CD4-positive, alpha-beta T cell treated with Interleukin-1 beta for 1 hour (primary cell): ENCODE results near the gene KLK8.
A peak's percentile ranks its signal among the peaks of the same experiment; 100 is the strongest.
"Not testable (repeated sequence)": the region's sequence is repeated elsewhere in the genome, so short reads cannot be mapped to it uniquely, and the experiment has no call there.

ENCODE experiments used
- DNase-seq, 2 donors: peaks; one replicate each; pipeline ENCODE4 v3.0.0-alpha.2; 2020 to 2022

Gene KLK8

DNA sequence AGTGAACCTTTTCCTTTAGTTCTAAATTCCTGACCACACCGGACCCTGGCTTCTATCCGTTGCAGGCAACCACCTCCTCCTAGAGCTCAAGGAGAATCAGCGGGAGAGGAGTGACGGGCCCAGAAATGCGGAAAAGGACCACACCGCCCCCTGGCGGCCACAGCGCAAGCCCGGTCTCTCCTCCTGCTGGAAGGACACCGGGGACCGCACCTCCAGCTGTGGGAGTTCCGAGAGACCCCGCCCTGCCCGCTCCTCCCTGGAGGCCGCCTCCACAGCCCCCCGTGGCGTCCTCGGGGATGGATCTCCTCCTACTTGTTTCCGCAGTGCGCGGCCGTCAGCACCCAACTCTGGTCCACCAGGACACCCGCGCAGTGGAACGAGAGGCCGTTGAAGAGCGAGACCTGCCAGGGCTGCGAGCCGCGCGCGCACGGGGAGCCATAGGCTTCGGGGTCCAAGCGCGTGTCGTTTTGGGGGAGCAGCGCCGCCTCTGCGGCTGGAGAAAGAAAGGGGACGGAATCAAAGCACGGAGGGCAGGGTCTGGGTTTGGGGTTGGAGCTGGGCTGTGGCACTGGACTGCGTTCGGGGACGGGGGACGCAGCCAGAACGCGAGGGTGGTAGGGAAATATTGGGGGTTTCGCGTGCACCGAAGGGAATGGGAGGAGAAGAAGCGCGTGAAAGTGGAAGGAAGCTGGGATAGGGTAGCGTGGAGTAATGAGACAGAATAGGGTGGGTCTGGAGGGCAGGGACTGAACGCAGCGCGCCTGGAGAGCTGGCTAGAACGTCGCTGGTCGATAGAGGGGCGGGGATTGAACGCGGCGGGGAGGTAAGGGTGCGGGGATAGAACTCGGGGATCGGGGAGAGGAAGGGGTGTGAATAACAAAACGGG is 15.6 kb upstream of the KLK8 start:
- peak; percentile 23 to 49 for DNase-seq

DNA sequence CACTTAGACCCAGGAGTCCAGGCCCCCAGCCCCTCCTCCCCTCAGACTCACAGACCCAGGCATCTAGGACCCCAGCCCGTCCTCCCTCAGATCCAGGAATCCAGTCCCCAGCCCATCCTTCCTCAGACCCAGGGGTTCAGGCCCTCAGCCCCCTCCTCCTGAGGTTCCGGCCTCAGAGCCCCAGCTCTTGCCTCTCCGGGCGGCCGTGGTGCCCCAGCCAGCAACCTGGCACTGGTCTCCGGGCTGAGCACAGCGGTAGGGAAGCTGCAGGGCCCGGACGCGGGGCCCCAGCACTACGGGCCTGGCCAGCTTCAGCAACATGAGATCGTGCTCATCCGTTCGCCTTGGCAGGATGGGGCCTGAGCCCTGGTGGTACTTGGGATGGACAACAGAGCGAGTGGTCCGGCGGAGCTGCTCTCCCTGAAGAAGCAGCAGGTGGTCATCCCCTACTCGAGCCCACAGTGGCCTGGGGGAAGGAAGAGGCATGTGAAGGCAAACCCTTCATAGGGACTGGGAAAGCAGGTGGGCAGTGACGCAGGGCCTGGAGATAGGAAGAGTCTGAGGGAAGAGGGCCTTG is 14.4 kb upstream of the KLK8 start:
- no peak for DNase-seq

DNA sequence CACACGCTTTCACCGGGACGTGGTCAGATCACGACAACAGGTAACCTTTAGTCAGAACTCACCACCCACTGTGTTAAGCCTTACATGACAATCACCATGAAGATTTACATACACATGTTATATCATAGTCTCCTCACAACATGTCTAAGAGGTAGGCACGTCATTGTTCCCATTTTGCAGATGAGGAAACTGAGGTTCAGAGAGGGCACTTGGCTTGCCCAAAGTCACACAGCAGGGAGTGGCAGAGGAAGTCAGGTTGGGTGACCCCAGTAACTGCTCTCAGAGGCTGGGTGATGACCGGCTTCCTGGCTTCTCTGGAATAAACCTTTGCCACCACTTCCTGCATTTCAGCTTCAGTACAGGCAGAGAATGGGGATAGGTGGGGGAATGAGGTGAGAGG is 12.8 kb upstream of the KLK8 start:
- DNase-seq = no peak

DNA sequence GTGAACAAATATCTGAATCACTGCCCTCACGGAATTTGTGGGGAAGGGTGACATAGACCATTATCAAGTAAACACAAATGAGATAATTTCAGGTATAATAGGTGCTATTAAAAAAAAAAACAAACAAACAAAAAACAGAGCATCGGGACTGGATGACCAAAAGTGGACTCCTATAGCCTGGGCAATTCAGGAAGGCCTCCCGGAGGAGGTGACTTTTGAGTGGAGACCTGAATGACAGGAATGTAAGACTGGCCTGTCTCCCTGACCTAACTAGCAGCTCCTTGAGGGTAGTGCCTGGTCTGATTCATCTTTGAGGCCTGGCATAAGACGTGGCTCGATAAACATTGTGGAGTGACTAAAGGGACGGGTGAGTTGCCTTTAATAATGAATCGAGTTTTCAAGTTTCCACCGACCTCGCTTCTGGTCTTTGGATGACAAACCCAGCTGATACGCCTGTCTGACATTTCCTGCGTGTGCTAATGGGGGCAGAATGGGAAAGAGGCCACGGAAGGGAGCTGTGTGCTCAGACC is 11.3 kb upstream of the KLK8 start:
- no peak for DNase-seq

DNA sequence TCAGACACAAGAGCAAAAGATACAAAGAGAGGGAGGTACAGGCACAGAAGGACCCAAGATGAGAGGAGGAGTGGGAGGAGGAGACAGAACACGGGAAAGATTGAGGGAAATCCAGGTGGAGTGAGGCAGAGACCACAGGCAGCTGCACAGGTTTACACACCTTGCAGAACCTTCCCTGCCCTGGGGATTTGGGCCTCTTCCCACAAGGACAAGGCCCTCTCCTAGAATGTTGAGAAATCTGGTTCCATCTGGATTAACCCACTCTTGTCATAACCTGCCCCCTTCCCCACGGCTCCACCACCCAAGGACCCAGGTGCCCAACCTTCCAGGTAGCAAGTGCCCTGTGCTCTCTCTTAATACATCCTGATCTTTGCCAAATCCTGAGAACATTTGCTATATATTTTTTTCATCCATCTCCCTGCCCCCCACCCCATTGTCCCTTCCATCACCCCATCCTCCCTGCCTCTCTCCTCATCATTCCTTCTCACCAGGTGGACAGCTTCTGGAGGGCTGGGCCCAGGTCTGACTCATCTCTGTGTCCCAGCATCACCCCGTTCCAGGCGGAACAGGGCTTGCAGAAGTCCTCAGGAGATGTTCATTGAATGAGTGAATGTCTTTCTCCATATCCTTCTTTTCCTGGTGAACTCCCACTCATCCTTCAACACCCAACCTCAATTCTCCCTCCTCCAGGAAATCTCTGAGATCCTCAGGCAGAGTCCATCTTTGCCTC is 8.8 kb upstream of the KLK8 start:
- no peak for DNase-seq

DNA sequence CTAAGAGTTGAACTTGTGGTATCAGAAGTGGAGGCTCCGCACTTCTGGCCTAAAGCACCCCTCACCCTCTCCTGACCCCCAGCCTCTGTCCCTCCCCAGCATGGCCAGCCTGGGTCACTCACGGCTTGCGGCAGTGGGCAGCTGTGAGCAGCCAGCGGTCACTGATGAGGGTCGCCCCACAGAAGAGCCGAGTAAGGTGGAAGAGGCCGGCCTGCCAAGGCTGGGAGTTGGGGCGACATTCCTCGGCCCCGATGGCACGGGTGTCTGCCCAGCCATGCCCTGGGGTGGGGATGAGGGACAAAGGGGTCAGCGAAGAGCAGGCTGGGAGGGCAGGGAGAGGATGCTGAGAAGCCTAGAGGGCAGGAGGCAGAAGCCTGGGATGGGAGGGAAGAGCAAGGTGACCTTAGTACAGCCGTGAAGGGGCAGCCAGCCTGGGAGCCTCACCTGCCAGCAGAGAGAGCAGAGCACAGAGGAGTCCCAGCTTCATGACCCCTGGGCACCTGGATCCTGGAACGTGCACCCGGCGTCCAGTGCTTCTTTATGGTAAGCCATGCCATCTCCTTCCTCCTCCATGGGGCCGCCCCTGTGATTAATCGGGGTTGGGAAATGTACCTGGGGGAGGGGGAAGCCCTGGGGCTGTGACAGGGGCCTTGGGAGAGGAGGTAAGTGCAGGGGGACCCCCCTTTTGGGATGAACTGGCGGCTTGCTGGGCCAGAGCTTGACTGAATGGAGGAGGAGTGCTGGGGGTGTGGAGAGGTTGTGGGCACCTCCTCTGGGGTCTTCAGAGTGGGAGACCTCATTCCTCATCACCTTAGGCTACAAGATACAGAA is 7.9 kb upstream of the KLK8 start:
- no peak for DNase-seq

DNA sequence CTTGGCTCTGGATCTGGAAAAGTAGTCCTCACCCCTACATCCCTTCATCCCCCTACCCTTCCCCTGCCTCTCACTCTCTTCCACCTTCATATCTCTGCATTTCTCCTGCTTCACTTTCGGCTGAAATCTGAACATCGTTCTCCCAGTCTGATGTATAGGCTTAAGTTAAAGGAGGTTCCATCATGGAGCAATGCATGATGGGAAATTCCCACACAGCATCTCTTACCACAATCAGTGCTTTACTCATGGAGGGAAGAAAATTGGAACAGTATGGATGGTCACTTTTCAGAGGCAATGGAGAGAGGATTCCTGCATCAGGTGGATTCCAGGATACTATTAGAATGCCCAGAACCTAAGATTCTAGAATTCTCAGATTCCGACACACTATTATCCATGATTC is 6.1 kb upstream of the KLK8 start:
- DNase-seq = no peak

DNA sequence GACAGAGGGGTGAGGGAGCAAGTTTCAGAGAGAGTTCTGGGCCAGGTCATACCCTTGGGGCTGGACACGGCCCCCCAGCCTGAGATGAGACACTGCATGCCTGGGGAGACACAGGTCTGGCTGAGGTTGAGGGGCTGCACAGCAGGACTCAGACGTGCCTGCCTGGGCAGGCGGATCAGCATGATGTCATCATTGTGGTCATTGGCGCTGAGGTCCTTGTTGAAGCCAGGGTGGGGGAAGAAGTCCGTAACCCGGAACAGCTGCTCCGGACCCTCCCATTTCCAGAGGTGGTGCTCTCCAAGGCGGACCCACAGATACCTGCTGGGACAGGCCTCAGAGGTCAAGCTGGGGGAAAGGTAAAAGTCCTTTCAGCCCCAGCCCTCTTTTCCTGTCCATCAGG is 5.0 kb upstream of the KLK8 start:
- no peak for DNase-seq

DNA sequence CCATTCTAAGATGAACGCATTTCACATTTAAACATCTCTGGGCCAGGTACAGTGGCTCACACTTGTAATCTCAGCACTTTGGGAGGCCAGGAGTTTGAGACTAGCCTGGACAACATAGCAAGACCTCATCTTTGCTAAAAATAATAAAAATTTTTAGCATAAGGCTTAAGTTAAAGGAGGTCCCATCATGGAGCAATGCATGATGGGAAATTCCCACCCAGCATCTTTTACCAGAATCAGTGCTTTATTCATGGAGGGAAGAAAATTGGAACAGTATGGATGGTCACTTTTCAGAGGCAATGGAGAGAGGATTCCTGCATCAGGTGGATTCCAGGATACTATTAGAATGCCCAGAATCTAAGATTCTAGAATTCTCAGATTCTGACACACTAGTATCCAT is 3.8 kb upstream of the KLK8 start:
- no peak for DNase-seq

DNA sequence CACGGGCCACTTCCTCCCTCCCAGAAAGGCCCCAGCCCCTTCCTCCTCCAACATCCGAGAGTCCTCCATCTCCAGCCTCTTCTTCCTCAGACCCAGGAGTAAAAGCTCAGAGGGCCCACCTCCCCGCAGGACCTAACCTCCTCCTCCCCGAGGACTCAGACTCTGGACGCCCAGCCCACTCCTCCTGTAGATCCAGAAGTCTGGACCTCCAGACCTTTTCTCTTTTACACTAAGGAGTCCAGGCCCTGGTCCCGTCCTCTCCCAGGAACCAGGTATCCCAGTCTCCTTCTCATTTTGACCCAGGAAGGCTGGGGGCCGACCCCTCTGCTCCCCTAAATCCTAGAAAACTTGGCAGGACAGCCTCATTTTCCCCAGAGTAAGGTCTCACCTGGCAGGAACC is 1.9 kb upstream of the KLK8 start:
- DNase-seq = no peak

DNA sequence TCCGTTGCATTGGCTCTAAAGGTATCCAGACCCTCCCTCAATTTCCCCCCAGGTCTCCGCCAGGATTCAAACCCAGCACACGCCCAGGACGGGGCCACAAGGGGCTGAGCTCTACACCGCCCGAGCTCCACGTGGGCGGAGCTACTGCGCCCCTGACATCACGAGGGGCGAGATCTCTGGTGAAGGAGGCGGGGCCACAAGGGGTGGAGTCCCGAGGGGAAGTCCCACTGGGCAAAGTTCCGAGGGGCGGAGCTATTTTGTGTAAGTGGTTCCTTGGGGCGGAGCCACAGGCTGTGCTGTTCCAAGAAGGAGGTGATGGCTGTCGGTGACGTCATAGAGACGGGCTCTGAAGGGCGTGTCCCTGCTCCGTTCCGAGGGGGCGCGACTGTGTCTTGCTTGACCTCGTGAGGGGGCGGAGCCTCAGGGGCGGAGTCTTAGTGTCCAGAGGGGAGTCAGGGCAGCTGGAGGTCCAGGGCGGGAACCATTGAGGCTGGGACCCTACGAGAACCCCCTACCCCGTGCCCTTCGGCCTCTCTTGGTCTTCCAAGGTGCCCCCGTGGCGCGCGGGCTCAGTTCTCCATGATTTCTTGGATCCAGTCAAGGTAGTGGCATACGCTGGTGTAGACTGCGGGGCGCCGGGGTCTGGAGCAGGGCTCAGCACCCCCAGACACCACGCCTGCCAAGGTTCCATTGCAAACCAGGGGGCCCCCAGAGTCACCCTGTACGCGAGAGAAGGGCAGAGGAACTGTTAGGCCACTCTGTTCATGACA is 1.3 kb upstream of the KLK8 start:
- peak in 1 of 2 donors; percentile 22 for DNase-seq

DNA sequence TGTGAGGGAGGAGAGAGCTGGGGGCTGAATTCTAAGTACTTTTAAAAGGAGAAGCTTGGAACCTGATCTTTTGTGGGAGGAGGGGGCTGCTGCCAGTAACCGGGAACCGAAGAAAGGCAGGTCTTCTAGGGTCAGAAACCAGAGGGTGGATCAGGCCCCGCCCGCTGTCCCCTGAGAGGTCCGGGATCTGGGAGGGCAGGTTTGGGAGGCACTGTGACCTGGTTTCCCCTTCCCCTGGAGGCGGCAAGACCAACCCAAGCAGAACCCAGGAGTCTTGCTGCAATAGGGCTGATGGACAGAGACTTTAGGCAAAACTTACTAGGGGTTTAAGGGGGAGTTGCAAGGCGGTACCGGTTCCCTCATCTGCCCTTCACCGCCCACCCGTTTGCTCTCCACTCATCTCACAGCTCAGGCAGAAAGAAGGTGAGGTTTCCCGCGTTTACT is 707 bp upstream of the KLK8 start:
- no peak for DNase-seq

DNA sequence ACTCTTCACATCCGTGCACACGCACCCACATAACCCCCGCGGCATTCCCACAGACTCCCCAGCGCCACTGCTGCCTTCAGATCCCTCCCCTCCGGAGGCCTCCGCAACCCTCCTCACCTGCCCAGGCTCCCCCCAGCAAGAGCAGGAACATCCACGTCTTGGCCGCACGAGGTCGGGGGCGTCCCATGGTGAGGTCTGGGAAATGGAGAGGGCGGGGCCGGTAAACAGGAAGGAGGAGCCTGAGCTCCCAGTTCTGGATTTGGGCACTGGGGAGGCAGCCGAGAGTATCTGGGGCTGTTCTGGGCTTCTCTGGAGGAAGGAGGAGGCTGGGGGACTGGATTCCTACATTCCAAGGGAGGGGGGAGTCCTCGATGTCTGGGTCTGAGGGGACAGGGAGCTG is 423 bp downstream of the KLK8 start:
- no peak for DNase-seq

DNA sequence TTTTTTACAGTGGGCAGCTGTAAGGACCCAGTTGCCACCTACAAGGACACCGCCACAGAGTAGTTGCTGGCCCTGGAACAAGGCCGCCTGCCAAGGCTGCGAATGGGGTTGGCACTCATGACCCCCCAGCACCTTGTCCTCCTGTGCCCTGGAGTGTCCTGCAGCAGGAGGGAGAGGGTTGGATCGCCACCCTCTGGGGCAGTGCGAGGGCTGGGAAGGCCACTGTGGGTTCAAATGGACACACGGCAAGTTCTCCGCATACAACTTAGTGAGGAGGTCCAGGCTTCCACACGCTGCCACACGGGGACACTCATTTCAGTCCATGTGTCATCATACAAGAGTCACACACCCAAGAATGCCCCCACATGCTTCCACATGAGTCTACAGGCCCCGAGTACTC is 978 bp downstream of the KLK8 start:
- DNase-seq = no peak

DNA sequence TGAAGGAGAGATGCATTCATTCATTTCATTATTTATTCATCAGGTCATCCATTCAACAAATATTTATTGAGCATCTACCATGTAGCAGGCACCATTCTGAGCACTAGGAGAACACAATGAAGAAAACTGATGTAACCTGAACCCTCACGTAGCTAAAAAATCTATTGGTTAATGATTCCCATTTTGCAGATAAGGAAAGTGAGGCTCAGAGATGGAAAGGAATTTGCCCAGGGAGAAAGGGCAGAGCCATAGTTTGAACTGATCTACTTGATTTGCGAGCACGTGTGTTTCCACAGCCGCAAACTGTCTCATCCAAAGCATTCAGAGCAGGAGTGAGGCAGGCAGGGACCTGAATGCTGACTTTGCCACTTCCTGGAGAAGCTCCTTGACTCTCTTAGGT is 2.7 kb downstream of the KLK8 start:
- no peak for DNase-seq

DNA sequence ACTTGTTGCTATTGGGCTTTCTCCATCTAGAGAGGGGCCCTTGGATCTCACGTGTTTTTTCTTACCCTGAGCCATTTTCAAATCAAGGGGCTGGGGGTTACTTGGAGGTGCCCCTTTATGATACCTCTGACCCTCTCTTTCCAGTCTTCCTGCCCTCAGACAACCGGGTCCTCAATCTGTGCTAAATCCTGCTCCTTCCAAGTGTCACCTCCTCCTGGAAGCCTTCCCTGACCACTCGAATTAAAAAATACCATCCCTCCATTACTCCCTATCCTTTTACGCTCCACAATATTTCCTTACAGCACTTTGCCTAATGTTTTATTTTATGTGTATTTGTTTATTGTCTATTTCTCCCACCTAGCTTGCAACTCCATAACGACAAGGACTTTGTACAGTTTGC is 3.3 kb downstream of the KLK8 start:
- DNase-seq = no peak

DNA sequence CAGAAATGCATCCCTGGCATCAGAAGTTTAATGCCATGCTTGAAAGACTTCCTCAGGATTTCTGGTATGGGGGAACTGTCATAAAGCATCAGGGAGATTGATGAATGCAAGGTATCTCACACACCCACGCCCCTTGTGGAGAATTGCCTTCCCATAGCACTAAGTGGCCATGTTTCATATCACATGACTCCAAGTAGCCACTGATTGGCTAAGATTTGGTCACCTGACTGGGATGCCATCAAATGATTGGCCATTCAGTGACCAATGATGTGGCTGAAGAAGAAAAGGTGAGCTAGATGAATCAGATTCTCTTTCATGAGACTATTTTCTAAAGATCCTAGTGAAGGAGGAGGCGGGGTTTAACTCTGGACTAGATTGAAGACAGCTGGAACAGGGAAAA is 7.3 kb downstream of the KLK8 start:
- no peak for DNase-seq

DNA sequence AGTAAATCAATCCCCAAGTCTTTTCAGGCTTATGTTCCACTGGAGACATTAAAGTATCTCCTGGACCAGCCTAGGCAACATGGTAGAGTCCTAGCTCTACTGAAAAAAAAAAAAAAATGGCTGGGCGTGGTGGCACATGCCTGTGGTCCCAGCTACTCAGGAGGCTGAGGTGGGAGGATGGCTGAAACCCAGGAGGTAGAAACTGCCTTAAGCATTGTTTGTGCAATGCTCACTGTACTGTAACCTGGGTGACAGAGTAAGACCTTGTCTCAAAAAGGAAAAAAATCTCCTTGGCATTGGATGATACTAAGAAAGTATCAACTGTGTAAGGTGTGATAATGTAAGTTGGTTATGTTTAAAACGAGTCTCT is 8.8 kb downstream of the KLK8 start:
- no peak for DNase-seq

DNA sequence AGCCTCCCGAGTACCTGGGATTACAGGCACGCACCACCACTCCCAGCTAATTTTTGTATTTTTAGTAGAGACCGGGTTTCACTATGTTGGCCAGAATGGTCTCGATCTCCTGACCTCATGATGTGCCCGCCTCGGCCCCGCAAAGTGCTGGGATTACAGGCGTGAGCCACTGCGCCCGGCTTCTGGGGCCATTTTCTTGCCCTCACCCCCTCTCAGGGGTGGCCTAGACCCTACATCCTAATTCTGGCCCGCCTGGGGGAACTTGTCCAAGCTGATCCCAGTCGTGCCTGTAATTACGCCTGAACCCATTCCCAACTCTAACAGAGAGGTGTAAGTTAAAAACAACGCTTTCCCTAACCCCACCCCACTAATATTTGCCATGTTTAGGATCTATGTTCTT is 17.0 kb downstream of the KLK8 start:
- DNase-seq = not testable (repeated sequence)

DNA sequence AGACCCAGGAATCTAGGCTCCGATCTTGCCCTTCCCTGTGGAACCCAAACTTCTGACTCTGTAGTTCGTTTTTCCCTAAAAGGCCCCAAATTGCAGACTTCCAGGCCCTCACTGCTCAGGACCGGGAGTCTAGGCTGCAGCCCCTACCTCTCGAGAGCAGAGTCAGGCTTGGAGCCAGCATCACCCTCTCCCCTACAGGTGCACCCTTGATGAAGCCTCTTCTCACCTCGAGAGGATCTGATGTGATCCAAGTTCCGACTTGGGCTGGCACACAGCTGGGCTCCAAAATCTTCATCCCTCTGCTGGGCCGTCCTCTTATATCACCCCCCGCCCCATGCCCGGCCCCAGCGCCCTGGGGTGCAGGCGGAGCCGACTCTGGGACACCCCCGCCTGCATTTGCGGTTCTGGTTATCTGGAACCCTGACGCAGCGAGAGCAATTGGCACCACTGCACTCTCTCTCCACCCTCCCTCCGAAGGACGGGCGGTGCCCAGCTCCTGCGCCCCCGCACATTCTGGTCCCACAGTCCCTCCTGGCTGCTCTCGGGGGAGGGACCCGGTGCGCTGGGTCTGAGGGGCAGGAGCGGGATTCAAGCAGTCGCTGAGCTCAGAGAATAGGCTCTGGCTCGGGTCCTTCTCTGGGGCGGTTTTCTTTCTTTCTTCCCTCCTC is 17.6 kb downstream of the KLK8 start, which contains the start of gene KLK7:
TSS of gene KLK7 (minus strand) at position 293 of the 668 bp plus-strand sequence. CDS start 1,518 bp downstream, outside the sequence.
- no peak for DNase-seq

DNA sequence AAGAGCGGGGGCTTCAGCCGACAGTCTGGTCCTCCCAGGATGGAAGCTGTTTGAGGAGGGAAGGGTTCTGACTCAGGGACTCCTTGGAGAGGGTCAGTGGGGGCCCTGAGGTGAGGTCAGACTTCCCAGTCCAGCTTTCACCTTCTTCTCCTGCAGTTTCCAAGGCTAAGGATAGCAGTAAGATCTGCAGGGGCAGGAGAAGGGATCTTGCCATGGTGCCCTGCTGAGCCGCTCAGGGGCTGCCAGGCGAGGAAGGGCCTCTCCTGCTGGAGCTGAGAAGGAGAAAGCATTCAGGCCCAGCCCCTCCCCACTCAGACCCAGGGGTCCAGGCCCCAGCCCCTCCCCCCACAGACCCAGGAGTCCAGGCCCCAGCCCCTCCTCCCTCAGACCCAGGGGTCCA is 19.2 kb downstream of the KLK8 start:
- no peak for DNase-seq
